DND-41 (cell line): ENCODE measurements around the gene SERPINB4.

Source experiments
- CTCF ChIP-seq: IDR thresholded peaks from 2 replicates; pipeline ENCODE4 v1.5.1; 2012; ENCODE audit warnings: borderline replicate concordance, low read length, moderate library complexity, mild to moderate bottlenecking; ENCODE audit not compliant: poor library complexity, severe bottlenecking; ENCODE audit errors: extremely low read depth
- EZH2 ChIP-seq: IDR thresholded peaks from 3 replicates; pipeline ENCODE4 v1.6.1; 2012; ENCODE audit warnings: borderline replicate concordance, low read depth, mild to moderate bottlenecking, moderate library complexity, low read length, inconsistent platforms; ENCODE audit not compliant: severe bottlenecking

DNA sequence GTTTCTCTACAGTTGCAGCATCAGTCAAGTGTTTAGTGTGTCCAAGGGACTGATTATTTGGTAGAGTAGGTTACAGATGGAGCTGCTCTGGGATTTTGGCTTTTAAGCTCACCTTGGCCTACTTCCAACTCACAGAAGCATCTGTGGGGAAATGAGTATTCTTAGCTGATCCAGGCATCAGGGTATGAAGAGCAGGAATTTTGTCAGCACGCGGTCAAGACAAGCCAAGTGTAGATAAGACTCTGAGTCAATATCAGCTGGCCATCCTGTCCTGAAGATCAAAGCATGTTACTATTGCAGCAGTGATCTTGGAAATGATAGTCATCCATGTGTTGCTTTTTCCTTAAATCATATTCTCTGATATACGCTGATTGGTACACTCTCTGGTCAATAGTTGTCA lies 24.4 kb downstream of the SERPINB4 start:
- TF ChIP-seq CTCF = no peak
- no peak for TF ChIP-seq EZH2
